ENCODE results near the gene SLC6A19.

DNA sequence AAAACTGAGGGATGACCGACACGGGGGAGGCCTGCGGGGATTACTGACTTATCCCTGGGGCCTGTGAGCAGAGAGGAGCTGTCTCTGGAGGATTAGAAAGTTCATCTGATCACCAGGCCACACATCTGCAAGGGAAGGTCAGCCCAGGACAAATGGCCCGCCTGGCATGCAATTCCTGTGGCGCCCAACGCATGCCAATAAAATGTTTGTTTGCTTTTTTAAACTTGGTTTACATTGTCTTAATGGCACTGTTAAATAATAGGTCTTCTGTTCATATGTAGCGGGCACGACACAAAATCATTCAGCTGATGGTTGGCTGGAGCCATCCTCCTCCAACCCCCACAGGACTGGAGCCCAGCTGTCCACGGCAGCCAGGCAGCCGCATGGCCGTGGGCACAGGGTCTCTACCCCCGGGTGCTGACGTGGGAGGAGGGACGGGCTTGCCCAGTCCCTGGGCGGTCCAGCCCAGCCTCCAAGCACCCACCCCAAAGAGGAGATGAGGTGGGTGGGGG, 48.6 kb upstream of the SLC6A19 start:
- TF ChIP-seq, protein P1, sequence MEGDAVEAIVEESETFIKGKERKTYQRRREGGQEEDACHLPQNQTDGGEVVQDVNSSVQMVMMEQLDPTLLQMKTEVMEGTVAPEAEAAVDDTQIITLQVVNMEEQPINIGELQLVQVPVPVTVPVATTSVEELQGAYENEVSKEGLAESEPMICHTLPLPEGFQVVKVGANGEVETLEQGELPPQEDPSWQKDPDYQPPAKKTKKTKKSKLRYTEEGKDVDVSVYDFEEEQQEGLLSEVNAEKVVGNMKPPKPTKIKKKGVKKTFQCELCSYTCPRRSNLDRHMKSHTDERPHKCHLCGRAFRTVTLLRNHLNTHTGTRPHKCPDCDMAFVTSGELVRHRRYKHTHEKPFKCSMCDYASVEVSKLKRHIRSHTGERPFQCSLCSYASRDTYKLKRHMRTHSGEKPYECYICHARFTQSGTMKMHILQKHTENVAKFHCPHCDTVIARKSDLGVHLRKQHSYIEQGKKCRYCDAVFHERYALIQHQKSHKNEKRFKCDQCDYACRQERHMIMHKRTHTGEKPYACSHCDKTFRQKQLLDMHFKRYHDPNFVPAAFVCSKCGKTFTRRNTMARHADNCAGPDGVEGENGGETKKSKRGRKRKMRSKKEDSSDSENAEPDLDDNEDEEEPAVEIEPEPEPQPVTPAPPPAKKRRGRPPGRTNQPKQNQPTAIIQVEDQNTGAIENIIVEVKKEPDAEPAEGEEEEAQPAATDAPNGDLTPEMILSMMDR (IDR thresholded peaks at IDR 0.05; ENCODE audit: insufficient read depth, low read length, poor library complexity, severe bottlenecking): no peak
- no peak for TF ChIP-seq EZH2phosphoT487 (conservative IDR thresholded peaks at IDR 0.05; ENCODE audit: low read length)

Measured in SU-DHL-6 (cell line).